OCI-LY7 (cell line): ENCODE results near the gene LSS. TPM values are rescaled to one million over a fixed set of nuclear protein-coding genes. Genes with fewer than 3 reads are reported as not detected.
"Not testable (repeated sequence)": the region's sequence is repeated elsewhere in the genome, so short reads cannot be mapped to it uniquely, and the experiment has no call there.

Source experiments
- BruUV-seq: library from RNA; stranded (reverse); fragments of 400-500 nt; replicated peaks from 2 replicates; lab custom pipeline; 2021; lab: Mats Ljungman, UMichigan
- CTCF ChIA-PET: fragments of 300-600 bp; sonication (Branson Sonifier 250); formaldehyde crosslinking; loops from one replicate; lab custom pipeline; 2022; ENCODE audit warnings: antibody characterized with exemption; ENCODE audit not compliant: unreplicated experiment; lab: Charles Lee
- POLR2A ChIA-PET: fragments of 300-600 bp; sonication (Branson Sonifier 250); formaldehyde crosslinking; loops from one replicate; lab custom pipeline; 2022; ENCODE audit warnings: antibody characterized with exemption; lab: Charles Lee
- DNase-seq: peaks from one replicate; pipeline ENCODE4 v3.0.0-alpha.2; 2015; ENCODE audit warnings: low spot score
- H2AFZ ChIP-seq: fragments of 200-600 bp; sonication (generic), shearing (Covaris generic); 2 replicates; pipeline ENCODE4 v1.6.1; 2014; ENCODE audit warnings: mild to moderate bottlenecking, antibody characterized with exemption, low read length, moderate library complexity
- H3K27ac ChIP-seq: fragments of 200-600 bp; sonication (generic); 2 replicates; pipeline ENCODE4 v1.5.1; 2014; ENCODE audit warnings: mixed run types, low read depth, mild to moderate bottlenecking, moderate library complexity, low read length, inconsistent platforms; ENCODE audit not compliant: poor library complexity, severe bottlenecking
- H3K36me3 ChIP-seq: fragments of 200-600 bp; sonication (generic); 2 replicates; pipeline ENCODE4 v1.6.1; 2014; ENCODE audit warnings: mild to moderate bottlenecking, antibody characterized with exemption, low read length, moderate library complexity, mixed read lengths; ENCODE audit not compliant: insufficient read depth
- H3K4me1 ChIP-seq: fragments of 200-600 bp; sonication (generic); 2 replicates; pipeline ENCODE4 v1.5.1; 2014; ENCODE audit warnings: mild to moderate bottlenecking, low read length; ENCODE audit not compliant: insufficient read depth, poor library complexity, severe bottlenecking
- H3K4me2 ChIP-seq: fragments of 200-600 bp; sonication (generic); 2 replicates; pipeline ENCODE4 v1.6.1; 2014; ENCODE audit warnings: mild to moderate bottlenecking, low read length
- H3K4me3 ChIP-seq: fragments of 200-600 bp; sonication (generic); 2 replicates; pipeline ENCODE4 v1.5.1; 2014; ENCODE audit warnings: mild to moderate bottlenecking, low read depth, low read length; ENCODE audit not compliant: poor library complexity, severe bottlenecking
- H3K79me2 ChIP-seq: fragments of 200-600 bp; sonication (generic); 2 replicates; pipeline ENCODE4 v1.6.1; 2016; ENCODE audit warnings: low read depth, mild to moderate bottlenecking, low read length, moderate library complexity, mixed read lengths; ENCODE audit not compliant: insufficient read depth
- H3K9me2 ChIP-seq: fragments of 200-600 bp; sonication (generic); 2 replicates; pipeline ENCODE4 v1.6.1; 2016; ENCODE audit warnings: mild to moderate bottlenecking, low read length, mixed read lengths; ENCODE audit not compliant: insufficient read depth
- H3K9me3 ChIP-seq: fragments of 200-600 bp; sonication (generic); 2 replicates; pipeline ENCODE4 v1.6.1; 2014; ENCODE audit warnings: mild to moderate bottlenecking, mixed run types, low read length, mixed read lengths
- H4K20me1 ChIP-seq: fragments of 200-600 bp; sonication (generic); 2 replicates; pipeline ENCODE4 v1.6.1; 2014; ENCODE audit warnings: mild to moderate bottlenecking, antibody characterized with exemption, low read length, moderate library complexity, mixed read lengths; ENCODE audit not compliant: insufficient read depth
- CTCF ChIP-seq: fragments of 200-600 bp; sonication (generic); conservative IDR thresholded peaks from 2 replicates; pipeline ENCODE4 v1.5.1; 2014; ENCODE audit warnings: mild to moderate bottlenecking, antibody characterized with exemption, low read length, moderate library complexity, mixed read lengths
- EZH2phosphoT487 ChIP-seq: fragments of 200-600 bp; sonication (generic); IDR thresholded peaks from 2 replicates; pipeline ENCODE4 v1.6.1; 2018; ENCODE audit warnings: low read depth, borderline replicate concordance, mild to moderate bottlenecking, mixed run types, antibody characterized with exemption, low read length, moderate library complexity, mixed read lengths
- intact Hi-C: fragments of 100-400 bp; cut with micrococcal nuclease; formaldehyde crosslinking; loops from one replicate; pipeline ENCODE4 v1.10.0; 2022; ENCODE audit not compliant: unreplicated experiment
- total RNA-seq, 2 experiments: library from RNA; depleted of rRNA in 1 of 2; stranded (reverse); fragments of >200 nt in 1 of 2; shearing (Covaris generic) in 1 of 2; gene quantifications; 2 replicates each; pipeline ENCODE4 v1.2.3, GENCODE V29; 2014 to 2022

LSS gene
- total RNA-seq, 2 experiments from 2014 or later = 45.4 to 137 TPM

- Histone ChIP-seq H3K4me1 (peaks cover 13% of the 10 kb centered on the region), H3K79me2 (no peaks in the 10 kb centered on the region), H2AFZ (peak overlapping the region; percentile 73; the same call in 1 of the 2 replicates), H3K4me3 (peak overlapping the region; percentile 68), H3K4me2 (peak overlapping the region; percentile 81), H4K20me1 (no peaks in the 10 kb centered on the region), H3K27ac (no peak overlapping the region), H3K9me3 (no peaks in the 10 kb centered on the region), H3K9me2 (no peaks in the 10 kb centered on the region), H3K36me3 (no peaks in the 10 kb centered on the region)
- TF ChIP-seq EZH2phosphoT487 (no peak), CTCF (no peak)
- intact Hi-C loops = no loop called here
- no TSS peak for BruUV-seq
- CTCF ChIA-PET = no interaction called here
- POLR2A ChIA-PET = no interaction called here
- peak; percentile 52 for DNase-seq
Measured at GRCh38 chr21:46184625-46185555, 43.7 kb downstream of the LSS start.

GRCh38 chr21:46183910-46184624, 44.5 kb downstream of the LSS start, which contains the start of gene SPATC1L:
Gene SPATC1L (minus strand): TSS chr21:46184459. CDS start chr21:46182816, 1,643 bp downstream.
- no peaks in the 10 kb centered on the region for H3K9me3 ChIP-seq
- TF ChIP-seq EZH2phosphoT487 (no peak), CTCF (no peak)
- H3K4me3 ChIP-seq = peak within 1 kb of the TSS; percentile 77
- H3K4me2 ChIP-seq = peak within 1 kb of the TSS; percentile 81
- ChIA-PET POLR2A (interaction anchor here (0.6 kb wide), 1 partner anchor 67 kb away, joined by 3 read pairs; no protein-coding TSS in a partner anchor), CTCF (no interaction called here)
- no TSS peak for BruUV-seq
- H3K27ac ChIP-seq = no peak within 1 kb of the TSS
- peak within 1 kb of the TSS; percentile 73; the same call in 1 of the 2 replicates for H2AFZ ChIP-seq
- DNase-seq = peak; percentile 46
- no peaks in the 10 kb centered on the region for H3K9me2 ChIP-seq
- intact Hi-C loops = no loop called here
- H4K20me1 ChIP-seq = no peaks in the 10 kb centered on the region
- peaks cover 13% of the 10 kb centered on the region for H3K4me1 ChIP-seq
- no peaks in the 10 kb centered on the region for H3K79me2 ChIP-seq
- no peaks in the 10 kb centered on the region for H3K36me3 ChIP-seq

GRCh38 chr21:46183337-46183909, 45.2 kb downstream of the LSS start:
- Histone ChIP-seq H3K4me2 (peak overlapping the region; percentile 77; the same call in 1 of the 2 replicates), H3K4me1 (peaks cover 13% of the 10 kb centered on the region), H3K4me3 (peak overlapping the region; percentile 77)
- H3K36me3 ChIP-seq, H2AFZ ChIP-seq, H3K9me3 ChIP-seq, intact Hi-C loops, H3K79me2 ChIP-seq, H3K9me2 ChIP-seq, DNase-seq, H4K20me1 ChIP-seq, H3K27ac ChIP-seq, CTCF ChIA-PET, BruUV-seq: not testable (repeated sequence)
- POLR2A ChIA-PET = interaction anchor here (0.6 kb wide), 1 partner anchor 68 kb away, joined by 3 read pairs; no protein-coding TSS in a partner anchor
